Esophagus muscularis mucosa (tissue), 4 donors: Measurements from ENCODE around the gene EEF1AKMT3. TPM values are rescaled to one million over a fixed set of nuclear protein-coding genes. Genes with fewer than 3 reads are reported as not detected.
A peak's percentile ranks its signal among the peaks of the same experiment; 100 is the strongest.

Source experiments
- DNase-seq: peaks from one replicate; pipeline ENCODE4 v3.0.0-alpha.2; 2017; ENCODE audit errors: extremely low spot score
- H3K27ac ChIP-seq, 4 donors: fragments of 200-600 bp; sonication (generic); replicated peaks in 1 of 4; 1 replicate in 3 of 4; 2 replicates in 1 of 4; pipeline ENCODE4 v1.5.1; 2016 to 2019; ENCODE audit warnings: mild to moderate bottlenecking in 1 of 4
- H3K27me3 ChIP-seq, 4 donors: fragments of 200-600 bp; sonication (generic); one replicate each; pipeline versions ENCODE4 v1.5.1 to v1.6.0; 2016 to 2019
- H3K36me3 ChIP-seq, 4 donors: fragments of 200-600 bp; sonication (generic); one replicate each; pipeline ENCODE4 v1.5.1; 2016 to 2019
- H3K4me1 ChIP-seq, 4 donors: fragments of 200-600 bp; sonication (generic); one replicate each; pipeline ENCODE4 v1.5.1; 2016 to 2019
- H3K4me3 ChIP-seq, 4 donors: fragments of 200-600 bp; sonication (generic); 1 replicate in 2 of 4; 2 replicates in 2 of 4; pipeline ENCODE4 v1.5.1; 2016 to 2019; ENCODE audit warnings: mild to moderate bottlenecking in 4 of 4, moderate library complexity in 1 of 4
- H3K9me3 ChIP-seq, 4 donors: fragments of 200-600 bp; sonication (generic); 1 replicate in 3 of 4; 2 replicates in 1 of 4; pipeline ENCODE4 v1.5.1; 2016 to 2019
- EP300 ChIP-seq: sonication (generic); formaldehyde crosslinking; IDR thresholded peaks from one replicate; pipeline ENCODE4 v1.6.1; 2017; ENCODE audit warnings: antibody characterized with exemption
- POLR2A ChIP-seq: fragments of 450-650 bp; IDR thresholded peaks from one replicate; pipeline ENCODE4 v1.6.1; 2017; ENCODE audit warnings: antibody characterized with exemption, moderate library complexity, mild to moderate bottlenecking, low read depth
- POLR2AphosphoS5 ChIP-seq, 2 donors: sonication (generic); formaldehyde crosslinking; IDR thresholded peaks; one replicate each; pipeline ENCODE4 v1.6.1; 2017; ENCODE audit warnings: antibody characterized with exemption in 2 of 2
- WGBS: methylation state at CpG from one replicate; pipeline ENCODE4 v1.1.5; 2018; 5-methylcytosine and 5-hydroxymethylcytosine counted together
- intact Hi-C: fragments of 100-400 bp; cut with DNase I; formaldehyde crosslinking; loops from one replicate; pipeline ENCODE4 v1.15.1; 2023
- total RNA-seq, 4 donors: library from RNA; depleted of rRNA; stranded (reverse); fragments of >200 nt; gene quantifications; one replicate each; pipeline versions ENCODE4 v1.1.0 to v1.2.1, GENCODE V29; 2016
- TF ChIP-seq, protein P1 (sequence below), 3 experiments: fragments of 200-600 bp in 2 of 3; fragments of 450-650 bp in 1 of 3; sonication (generic) in 2 of 3; IDR thresholded peaks; one replicate each; pipeline ENCODE4 v1.5.1; 2017 to 2019; ENCODE audit warnings: antibody characterized with exemption in 3 of 3, mild to moderate bottlenecking in 2 of 3, moderate library complexity in 1 of 3

Gene EEF1AKMT3
- total RNA-seq, 4 donors from 2014 or later, result 6.6 to 13.2 (median 10.0) TPM

DNA sequence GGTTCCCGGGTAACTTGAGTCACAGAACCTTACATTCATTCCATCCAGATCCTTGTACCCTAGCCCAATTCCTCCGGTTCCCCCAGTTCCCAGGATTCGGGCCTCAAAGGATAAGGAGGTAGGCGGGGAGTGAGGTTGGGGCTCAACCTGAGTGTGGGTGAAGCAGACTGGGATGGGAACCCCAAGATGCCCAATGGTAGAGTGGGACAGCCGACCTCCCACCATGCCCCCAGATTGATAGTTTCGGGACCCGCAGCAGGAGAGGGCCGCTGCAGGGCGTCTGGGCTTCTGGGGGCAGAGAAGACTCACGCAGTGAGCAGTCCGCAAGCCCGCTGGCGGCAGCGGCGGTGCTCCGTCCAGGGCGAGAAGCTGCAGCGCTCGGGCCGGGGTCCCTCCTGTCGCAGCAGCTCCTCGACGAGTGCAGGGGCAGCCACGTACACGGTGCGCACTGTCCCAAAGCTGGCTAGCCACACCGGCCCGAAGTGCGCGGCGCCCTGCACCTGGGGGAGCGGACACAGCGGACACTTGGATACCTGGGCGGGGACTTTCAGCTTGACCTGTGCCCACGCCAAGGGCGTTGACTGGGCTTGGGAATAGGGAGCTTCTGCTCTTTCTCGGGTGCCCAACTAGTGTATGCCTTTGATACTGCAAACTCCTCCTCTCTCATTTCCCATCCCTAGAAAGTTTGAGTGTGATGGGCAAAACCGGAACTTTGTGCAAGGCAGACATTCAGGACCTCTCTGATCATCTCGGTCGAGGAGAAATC lies 6.5 kb upstream of the EEF1AKMT3 start:
- Histone ChIP-seq H3K27ac (no peak overlapping the region), H3K9me3 (no peaks in the 10 kb centered on the region), H3K4me1 (peaks cover 25 to 38% (median 31%) of the 10 kb centered on the region in 4 donors), H3K27me3 (peaks cover 0 to 60% (median 36%) of the 10 kb centered on the region in 4 donors), H3K36me3 (peaks cover 0 to 29% (median 21%) of the 10 kb centered on the region in 4 donors), H3K4me3 (peak overlapping the region; percentile 41 to 60 (median 46))
- TF ChIP-seq EP300 (no peak), POLR2A (no peak), POLR2AphosphoS5 (IDR thresholded peaks at IDR 0.05) (no peak)
- TF ChIP-seq, protein P1, sequence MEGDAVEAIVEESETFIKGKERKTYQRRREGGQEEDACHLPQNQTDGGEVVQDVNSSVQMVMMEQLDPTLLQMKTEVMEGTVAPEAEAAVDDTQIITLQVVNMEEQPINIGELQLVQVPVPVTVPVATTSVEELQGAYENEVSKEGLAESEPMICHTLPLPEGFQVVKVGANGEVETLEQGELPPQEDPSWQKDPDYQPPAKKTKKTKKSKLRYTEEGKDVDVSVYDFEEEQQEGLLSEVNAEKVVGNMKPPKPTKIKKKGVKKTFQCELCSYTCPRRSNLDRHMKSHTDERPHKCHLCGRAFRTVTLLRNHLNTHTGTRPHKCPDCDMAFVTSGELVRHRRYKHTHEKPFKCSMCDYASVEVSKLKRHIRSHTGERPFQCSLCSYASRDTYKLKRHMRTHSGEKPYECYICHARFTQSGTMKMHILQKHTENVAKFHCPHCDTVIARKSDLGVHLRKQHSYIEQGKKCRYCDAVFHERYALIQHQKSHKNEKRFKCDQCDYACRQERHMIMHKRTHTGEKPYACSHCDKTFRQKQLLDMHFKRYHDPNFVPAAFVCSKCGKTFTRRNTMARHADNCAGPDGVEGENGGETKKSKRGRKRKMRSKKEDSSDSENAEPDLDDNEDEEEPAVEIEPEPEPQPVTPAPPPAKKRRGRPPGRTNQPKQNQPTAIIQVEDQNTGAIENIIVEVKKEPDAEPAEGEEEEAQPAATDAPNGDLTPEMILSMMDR (IDR thresholded peaks at IDR 0.05), result no peak
- no peak for DNase-seq
- intact Hi-C loops, result no loop called here
- 4% methylated on average over 13 of the region's 40 CpGs for WGBS

DNA sequence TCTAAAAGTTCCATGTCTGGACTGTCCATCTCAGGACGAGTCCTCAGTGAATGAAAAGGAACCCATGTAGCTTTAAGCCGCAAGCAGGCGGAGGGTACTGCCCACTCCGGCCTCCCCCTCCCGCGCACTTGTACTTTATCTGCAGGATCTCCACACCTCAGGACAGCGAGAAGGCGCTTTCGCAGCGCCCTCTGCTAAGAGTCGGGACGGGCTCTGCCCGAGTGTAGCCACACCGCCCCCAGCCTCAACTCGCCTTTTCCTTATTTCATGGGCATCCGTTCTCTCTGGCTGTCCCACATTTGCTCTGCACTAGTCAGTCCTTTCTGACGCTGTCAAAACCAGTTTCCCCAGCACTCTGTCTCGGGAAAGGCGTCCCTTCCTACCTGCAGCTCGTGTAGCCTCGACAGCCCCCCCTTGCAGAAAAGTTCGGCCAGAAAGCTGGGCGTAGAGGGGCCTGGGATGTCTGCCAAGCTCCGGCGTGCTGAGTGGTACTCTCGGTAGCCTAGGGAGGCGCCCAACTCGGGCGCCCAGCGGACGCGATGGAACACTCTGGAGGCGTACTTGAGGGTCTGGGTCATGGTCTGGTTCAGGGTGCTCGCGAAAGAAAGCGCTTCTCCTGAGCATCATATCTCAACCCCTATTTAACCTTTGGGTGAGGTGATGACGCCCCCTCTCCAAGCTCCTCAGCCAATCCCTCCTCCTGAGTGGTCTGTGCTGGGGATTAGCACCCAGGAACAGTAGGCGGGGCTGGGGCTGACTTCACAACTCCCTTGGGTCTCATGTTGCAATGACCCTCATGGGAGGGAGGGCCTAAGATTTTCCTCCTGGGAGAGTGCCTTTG lies 5.7 kb upstream of the EEF1AKMT3 start, which contains the start of gene CYP27B1:
TSS of gene CYP27B1 (minus strand) at position 615 of the 841 bp plus-strand sequence. CDS start at position 578, 37 bp downstream.
- Histone ChIP-seq H3K27ac (no peak within 1 kb of the TSS), H3K4me1 (peaks cover 31 to 46% (median 39%) of the 10 kb centered on the region in 4 donors), H3K4me3 (peak within 1 kb of the TSS; percentile 41 to 60 (median 46)), H3K9me3 (no peaks in the 10 kb centered on the region), H3K27me3 (peaks cover 0 to 53% (median 34%) of the 10 kb centered on the region in 4 donors), H3K36me3 (peaks cover 0 to 24% (median 20%) of the 10 kb centered on the region in 4 donors)
- DNase-seq, result no peak
- WGBS, result 9% methylated on average over 22 of the region's 38 CpGs
- no peak for TF ChIP-seq POLR2AphosphoS5 (IDR thresholded peaks at IDR 0.05)
- TF ChIP-seq POLR2A, result no peak
- TF ChIP-seq, protein P1 (IDR thresholded peaks at IDR 0.05), result no peak
- no peak for TF ChIP-seq EP300
- intact Hi-C loops, result no loop called here

DNA sequence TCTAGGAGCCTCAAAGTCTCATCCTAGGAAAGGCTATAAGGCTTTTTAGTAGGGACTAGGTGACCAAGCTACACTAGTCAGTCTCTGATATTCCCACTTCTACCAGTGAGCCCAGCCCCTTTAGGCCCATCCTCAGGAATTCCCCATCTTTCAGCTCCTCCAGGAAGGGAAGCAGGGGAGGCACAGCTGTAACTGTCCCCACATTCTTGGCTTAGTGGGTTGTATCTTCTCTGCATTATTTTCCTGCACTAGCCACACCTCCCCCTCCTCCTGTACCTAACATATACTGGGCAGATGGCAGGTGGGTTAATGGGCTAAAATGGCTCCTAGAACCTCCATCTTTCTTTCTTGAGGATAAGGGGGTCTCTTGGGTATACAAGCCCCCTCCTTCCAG lies 5.1 kb upstream of the EEF1AKMT3 start:
- Histone ChIP-seq H3K27me3 (peaks cover 0 to 47% (median 32%) of the 10 kb centered on the region in 4 donors), H3K27ac (no peak overlapping the region), H3K36me3 (peaks cover 0 to 24% (median 20%) of the 10 kb centered on the region in 4 donors), H3K9me3 (no peaks in the 10 kb centered on the region), H3K4me3 (no peak overlapping the region), H3K4me1 (peaks cover 31 to 48% (median 40%) of the 10 kb centered on the region in 4 donors)
- intact Hi-C loops, result no loop called here
- TF ChIP-seq, protein P1 (IDR thresholded peaks at IDR 0.05), result no peak
- TF ChIP-seq POLR2AphosphoS5 (IDR thresholded peaks at IDR 0.05) (no peak), EP300 (no peak), POLR2A (no peak)
- no peak for DNase-seq

DNA sequence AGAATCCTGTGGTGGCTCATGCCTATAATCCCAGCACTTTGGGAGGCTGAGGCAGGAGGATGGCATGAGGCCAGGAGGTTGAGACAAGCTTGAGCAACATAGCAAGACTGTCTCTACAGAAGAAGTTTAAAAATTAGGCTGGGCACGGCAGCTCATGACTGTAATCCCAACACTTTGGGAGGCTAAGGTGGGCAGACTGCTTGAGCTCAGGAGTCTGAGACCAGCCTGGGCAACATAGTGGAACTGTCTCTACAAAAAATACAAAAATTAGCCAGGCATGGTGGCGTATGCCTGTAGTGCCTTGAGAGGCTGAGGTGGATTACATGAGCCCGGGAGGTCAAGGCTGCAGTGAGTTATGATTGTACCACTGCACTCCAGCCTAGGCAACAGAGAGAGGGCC lies 4.5 kb upstream of the EEF1AKMT3 start:
- WGBS, result 94% methylated on average over 3 of the region's 3 CpGs
- DNase-seq, result no peak
- TF ChIP-seq POLR2AphosphoS5 (IDR thresholded peaks at IDR 0.05), result no peak
- TF ChIP-seq, protein P1 (IDR thresholded peaks at IDR 0.05), result no peak
- no peak for TF ChIP-seq EP300
- no peak for TF ChIP-seq POLR2A

More for the DNA sequence above, 4.5 kb upstream of the EEF1AKMT3 start:
- H3K9me3 ChIP-seq, result no peaks in the 10 kb centered on the region
- no peak overlapping the region for H3K4me3 ChIP-seq
- H3K4me1 ChIP-seq, result peaks cover 31 to 53% (median 42%) of the 10 kb centered on the region in 4 donors
- H3K27me3 ChIP-seq, result peaks cover 0 to 41% (median 29%) of the 10 kb centered on the region in 4 donors
- intact Hi-C loops, result no loop called here
- peaks cover 0 to 24% (median 20%) of the 10 kb centered on the region in 4 donors for H3K36me3 ChIP-seq
- no peak overlapping the region for H3K27ac ChIP-seq
